Stomach (tissue), 4 donors: ENCODE measurements around the gene SLC2A8.

Source experiments
- CTCF ChIP-seq, 7 experiments: fragments of 450-650 bp in 4 of 7; fragments of 200-600 bp in 3 of 7; sonication (generic) in 3 of 7; IDR thresholded peaks; one replicate each; pipeline ENCODE4 v1.5.1; 2016 to 2019; ENCODE audit warnings: antibody characterized with exemption in 7 of 7, control low read depth in 2 of 7, mild to moderate bottlenecking in 1 of 7
- EP300 ChIP-seq: sonication (generic); formaldehyde crosslinking; IDR thresholded peaks from one replicate; pipeline ENCODE4 v1.6.1; 2017; ENCODE audit warnings: antibody characterized with exemption
- POLR2A ChIP-seq, 4 donors: fragments of 450-650 bp; IDR thresholded peaks; one replicate each; pipeline ENCODE4 v1.6.1; 2016; ENCODE audit warnings: antibody characterized with exemption in 4 of 4, control low read depth in 2 of 4, mild to moderate bottlenecking in 1 of 4, moderate library complexity in 1 of 4
- POLR2AphosphoS5 ChIP-seq, 3 donors: sonication (generic); formaldehyde crosslinking; IDR thresholded peaks; one replicate each; pipeline ENCODE4 v1.6.1; 2016; ENCODE audit warnings: antibody characterized with exemption in 3 of 3

- no peak for TF ChIP-seq CTCF (IDR thresholded peaks at IDR 0.05)
- TF ChIP-seq EP300: no peak
- no peak for TF ChIP-seq POLR2A (IDR thresholded peaks at IDR 0.05)
- no peak for TF ChIP-seq POLR2AphosphoS5 (IDR thresholded peaks at IDR 0.05)
These were observed 14.4 kb upstream of the SLC2A8 start for GRCh38 chr9:127382541-127382940.
